ENCODE results near the gene KIF23.
A peak's percentile ranks its signal among the peaks of the same experiment; 100 is the strongest.

Gene KIF23

GRCh38 chr15:69468241-69469121 lies 54.3 kb downstream of the KIF23 start:
- DNase-seq: peak; percentile 84

- DNase-seq: no peak
Measured at GRCh38 chr15:69469467-69470201, 55.5 kb downstream of the KIF23 start.

DNA sequence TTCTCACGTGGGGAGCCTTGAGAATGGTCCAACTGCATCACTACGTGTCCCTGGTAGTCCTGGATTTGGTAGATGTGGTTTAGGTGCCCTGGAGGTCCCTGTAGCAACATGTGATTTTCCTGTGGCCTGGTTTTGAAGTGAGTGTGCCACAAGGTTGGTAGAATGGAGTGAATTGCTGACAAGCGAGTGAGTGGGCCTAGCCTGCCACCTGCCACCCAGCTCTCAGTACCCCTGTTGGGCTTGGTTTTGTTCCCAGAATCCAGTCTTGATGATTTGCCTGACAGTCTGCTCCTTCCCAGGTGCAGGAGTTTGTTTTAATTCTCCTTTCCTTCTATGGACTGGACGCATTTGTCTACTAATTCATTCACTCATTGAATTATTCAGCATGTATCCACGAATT lies 57.9 kb downstream of the KIF23 start:
- no peak for DNase-seq

DNA sequence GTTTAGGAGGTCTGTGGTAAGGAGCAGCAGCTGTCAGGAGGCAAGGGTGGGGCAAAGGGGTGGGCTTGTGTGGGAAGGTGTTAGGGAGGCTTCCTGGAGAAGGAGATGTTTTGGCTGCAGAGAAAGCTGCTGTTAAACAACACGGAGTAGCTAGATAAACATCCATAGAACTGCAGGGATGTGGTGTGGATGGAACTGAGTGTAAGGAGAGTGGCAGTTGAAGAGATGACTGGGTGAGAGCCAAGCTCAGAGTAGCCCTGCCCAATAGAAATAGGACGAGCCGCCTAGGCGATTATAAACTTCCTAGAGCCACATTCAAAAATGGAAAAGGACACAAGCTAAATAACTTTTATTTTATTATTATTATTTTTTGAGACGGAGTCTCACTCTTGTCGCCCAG lies 58.4 kb downstream of the KIF23 start:
- DNase-seq: no peak

GRCh38 chr15:69474291-69474690 lies 60.1 kb downstream of the KIF23 start:
- no peak for DNase-seq

GRCh38 chr15:69474846-69475455 lies 60.8 kb downstream of the KIF23 start:
- no peak for DNase-seq

- peak; percentile 39 for DNase-seq
Measured at GRCh38 chr15:69475769-69476358, 61.7 kb downstream of the KIF23 start.

DNA sequence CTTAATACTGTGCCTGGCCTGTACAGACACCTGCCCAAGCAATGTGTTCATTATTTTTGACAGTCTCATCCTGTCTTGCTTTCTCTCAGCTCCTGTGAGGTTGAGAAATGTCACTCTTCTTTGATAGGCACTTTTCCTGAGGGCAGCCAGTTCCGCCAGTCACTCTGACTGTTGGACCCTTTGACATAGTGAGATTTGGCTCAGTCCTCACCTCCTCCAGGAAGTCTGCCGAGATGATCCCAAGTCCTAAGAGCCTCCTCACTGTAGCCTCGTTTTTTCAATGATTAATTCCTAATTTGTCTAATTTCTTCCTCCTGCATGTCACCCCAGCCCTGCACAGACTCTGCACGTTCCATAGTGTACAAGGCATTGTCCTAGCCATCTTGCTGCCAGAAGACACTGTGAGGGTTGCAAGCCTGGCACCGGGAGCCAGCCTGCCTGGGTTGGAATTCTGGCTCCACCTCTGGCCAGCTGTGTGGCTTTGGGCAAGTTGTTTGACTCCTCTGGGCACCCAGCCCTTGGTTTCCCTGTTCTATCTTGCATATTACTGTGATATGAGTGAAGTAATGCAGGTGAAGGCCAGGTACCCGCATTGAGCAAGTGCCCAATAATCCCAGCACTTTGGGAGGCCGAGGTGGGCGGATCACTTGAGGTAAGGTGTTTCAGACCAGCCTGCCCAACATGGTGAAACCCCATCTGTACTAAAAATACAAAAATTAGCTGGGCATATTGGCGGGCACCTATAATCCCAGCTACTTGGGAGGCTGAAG lies 62.7 kb downstream of the KIF23 start:
- no peak for DNase-seq

GRCh38 chr15:69478259-69478781 lies 64.2 kb downstream of the KIF23 start:
- peak; percentile 52 for DNase-seq

- no peak for DNase-seq
Measured at GRCh38 chr15:69479081-69479480, 64.9 kb downstream of the KIF23 start.

DNA sequence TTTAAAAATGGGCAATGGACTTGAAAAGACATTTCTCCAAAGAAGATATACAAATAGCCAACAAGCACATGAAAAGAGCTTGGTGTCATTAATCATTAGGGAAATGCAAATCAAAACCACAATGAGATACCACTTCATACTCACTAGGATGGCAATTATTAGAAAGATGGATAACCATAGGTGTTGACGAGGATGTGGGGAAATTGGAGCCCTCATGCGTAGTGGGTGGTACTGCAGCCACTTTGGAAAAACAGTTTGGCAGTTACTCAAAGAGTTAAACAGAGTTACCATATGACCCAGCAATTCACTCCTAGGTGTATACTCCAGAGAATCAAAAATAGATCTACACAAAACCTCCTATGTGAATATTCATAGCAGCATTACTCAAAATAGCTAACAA lies 65.8 kb downstream of the KIF23 start:
- DNase-seq: no peak

- DNase-seq: no peak
Measured at GRCh38 chr15:69480932-69481331, 66.8 kb downstream of the KIF23 start.

DNA sequence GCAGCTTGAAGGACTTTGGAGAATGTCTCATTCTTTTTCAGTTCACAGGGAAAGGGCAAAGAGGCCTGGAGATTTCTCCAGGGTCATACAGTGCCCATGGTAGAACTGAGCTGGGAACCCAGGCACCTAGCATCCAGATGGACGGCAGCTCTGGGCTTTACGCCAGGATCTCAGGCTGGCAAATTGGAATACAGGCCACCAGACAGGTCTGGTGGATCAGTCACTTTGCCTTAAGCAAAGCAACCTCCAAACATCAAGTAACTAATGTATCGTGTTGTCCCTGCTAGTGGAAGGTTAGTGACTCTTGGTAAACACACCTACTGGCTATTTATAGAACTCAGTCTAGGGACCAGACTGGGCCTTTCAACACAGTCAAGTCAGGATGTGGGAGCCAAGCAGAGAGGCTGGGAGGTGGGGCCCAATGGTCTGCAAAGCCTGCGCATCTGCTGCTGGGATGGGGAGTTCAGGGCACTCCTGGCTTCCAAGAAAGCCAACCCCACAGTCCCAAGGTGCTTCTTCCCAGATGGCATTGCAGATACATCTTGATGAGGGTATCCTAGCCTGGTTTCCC lies 68.6 kb downstream of the KIF23 start:
- no peak for DNase-seq

GRCh38 chr15:69484837-69485236 lies 70.7 kb downstream of the KIF23 start:
- DNase-seq: no peak

- no peak for DNase-seq
Measured at GRCh38 chr15:69486481-69487110, 72.4 kb downstream of the KIF23 start.

DNA sequence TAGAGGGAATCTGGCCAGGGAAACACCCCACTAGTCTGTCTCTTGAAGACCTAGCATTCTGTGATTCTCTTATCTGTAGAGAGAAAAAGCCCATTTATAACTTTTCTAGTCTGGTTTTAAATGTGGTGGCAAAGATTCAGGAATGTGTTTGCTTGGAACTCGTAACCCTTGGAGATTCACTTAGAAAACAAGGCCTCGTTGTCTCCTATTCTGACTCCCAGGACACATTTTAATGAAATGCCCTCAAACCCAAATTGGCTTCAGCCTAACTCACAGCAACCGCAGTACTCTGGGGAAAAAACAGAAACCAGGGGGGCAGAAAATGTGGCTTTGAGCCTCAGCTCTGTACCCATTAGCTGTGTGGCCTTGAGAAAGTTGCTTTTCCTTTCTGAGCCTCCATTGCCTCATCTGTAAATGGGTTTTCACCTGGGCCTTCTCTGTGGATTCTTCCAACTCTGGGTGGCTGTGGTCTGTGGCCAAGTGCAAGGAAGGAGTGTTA lies 75.0 kb downstream of the KIF23 start:
- DNase-seq: no peak

DNA sequence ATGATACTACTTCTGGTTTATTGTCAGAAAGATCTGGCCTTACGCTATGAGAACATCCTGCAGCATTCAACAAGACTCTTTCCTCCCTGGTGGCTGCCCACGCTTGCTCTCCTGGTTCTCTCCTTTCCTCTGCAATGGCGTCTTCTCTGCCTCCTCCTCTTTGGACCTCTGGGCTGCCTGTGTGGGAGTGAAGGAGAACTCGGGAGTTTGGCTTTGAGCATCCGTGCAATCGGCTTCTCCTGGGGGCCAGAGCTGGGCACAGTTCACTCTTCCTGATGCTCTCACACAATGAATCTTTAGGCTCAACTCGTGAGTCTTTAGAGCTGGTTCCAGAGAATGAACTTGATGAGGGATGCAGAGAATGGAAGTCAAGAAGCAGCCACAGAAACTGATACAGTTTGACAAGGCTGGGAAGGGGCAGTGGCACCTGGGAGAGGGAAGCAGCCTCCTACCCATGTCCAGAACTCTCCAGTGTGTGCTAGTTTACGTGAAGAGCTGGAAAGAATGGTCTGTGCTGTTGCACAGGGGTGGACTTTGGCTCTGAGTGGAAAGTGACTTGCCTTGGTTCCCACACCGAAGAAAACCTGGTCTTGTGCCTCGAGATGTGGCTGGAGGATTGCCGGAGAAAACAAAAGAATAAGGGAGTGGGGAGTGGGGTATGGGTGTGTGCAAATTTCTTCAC lies 76.3 kb downstream of the KIF23 start:
- DNase-seq: no peak

DNA sequence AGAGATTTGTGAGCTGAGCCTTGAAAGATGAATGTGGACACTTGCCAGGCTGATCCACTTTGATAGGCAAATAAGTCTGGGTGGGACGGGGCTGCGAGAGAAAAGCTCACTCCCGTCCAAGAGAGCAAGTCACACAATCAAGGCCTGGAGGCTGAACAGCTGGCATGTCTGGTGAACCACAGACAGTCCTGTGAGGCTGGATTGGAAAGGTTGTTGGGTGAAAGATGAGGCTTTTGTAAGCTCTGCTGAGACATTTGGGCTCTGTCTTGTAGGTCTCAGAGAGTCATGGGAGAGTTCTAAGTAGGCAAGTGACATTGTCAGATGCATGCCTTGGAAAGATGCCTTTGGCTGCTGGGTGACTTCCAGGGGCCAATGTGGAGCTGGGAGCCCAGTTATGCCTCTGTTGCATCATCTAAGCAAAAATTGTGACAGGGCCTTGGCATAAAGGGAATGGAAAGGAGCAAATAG lies 76.9 kb downstream of the KIF23 start:
- DNase-seq: no peak

GRCh38 chr15:69493406-69493805 lies 79.3 kb downstream of the KIF23 start:
- DNase-seq: no peak

DNA sequence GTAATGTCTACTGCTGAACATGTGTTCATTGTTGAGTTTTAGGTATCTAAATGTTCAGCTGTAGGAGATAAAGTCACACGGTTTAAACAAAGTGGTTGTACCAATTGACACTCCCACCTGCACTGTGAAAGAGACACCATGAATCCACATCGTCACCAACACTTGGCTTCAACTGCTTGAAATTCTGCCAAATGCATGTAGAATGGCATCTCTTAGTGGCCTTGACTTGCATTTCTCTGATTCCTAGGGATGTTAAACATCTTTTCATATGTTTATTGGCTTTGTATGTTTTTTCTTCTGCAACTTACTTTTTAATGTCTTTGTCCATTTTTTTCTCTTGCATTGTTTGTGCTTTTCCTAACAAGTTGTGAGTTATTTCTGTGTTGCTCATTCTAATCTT lies 81.9 kb downstream of the KIF23 start:
- DNase-seq: no peak

DNA sequence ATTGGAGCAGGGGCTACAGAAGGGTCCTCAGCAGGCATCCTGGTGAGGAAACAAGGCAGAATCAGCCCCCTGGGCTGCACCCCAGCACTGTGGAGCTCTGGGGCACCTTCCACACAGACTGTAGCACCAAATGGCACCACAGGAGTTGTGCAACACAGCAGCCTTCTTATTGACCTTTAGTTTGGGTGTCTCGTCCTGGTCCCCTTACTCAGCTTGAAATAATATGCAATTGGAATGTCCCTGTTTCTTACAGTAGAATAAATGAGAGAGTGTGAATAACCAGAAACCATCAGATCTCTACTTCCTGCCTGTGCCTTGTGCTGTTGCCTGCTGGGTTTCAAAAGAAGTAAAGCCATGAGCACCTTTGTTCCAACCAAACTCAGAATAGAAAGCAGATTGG lies 82.9 kb downstream of the KIF23 start:
- no peak for DNase-seq
